ENCODE data around the gene RASGRF1.

DNA sequence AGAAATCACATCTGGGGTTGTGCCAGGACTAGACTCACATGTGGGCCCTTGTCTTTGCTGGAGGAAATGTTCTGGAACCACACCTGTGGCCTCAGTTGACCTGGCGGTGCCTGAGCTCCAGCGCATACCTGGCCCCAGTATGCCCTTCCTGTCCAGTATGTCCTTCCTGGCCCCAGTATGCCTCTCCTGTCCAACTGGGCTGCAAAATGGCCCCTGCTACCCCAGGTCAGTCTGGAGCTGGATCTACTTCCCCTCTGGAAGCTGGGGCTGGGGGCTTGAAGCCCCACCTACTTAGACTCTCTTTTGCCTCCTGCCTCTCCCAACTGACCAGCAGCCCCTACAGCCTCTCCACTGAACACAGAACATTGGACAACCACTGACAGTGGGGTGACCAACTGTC is 15.3 kb downstream of the RASGRF1 start:
- TF ChIP-seq, protein P1, sequence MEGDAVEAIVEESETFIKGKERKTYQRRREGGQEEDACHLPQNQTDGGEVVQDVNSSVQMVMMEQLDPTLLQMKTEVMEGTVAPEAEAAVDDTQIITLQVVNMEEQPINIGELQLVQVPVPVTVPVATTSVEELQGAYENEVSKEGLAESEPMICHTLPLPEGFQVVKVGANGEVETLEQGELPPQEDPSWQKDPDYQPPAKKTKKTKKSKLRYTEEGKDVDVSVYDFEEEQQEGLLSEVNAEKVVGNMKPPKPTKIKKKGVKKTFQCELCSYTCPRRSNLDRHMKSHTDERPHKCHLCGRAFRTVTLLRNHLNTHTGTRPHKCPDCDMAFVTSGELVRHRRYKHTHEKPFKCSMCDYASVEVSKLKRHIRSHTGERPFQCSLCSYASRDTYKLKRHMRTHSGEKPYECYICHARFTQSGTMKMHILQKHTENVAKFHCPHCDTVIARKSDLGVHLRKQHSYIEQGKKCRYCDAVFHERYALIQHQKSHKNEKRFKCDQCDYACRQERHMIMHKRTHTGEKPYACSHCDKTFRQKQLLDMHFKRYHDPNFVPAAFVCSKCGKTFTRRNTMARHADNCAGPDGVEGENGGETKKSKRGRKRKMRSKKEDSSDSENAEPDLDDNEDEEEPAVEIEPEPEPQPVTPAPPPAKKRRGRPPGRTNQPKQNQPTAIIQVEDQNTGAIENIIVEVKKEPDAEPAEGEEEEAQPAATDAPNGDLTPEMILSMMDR (IDR thresholded peaks at IDR 0.05; ENCODE audit: low read length): no peak
- TF ChIP-seq EZH2phosphoT487 (IDR thresholded peaks at IDR 0.05; ENCODE audit: low read length): no peak

Data from MM.1S (cell line).